ENCODE results near the gene ABR.
"Not testable (repeated sequence)": the region's sequence is repeated elsewhere in the genome, so short reads cannot be mapped to it uniquely, and the experiment has no call there.

ABR gene

DNA sequence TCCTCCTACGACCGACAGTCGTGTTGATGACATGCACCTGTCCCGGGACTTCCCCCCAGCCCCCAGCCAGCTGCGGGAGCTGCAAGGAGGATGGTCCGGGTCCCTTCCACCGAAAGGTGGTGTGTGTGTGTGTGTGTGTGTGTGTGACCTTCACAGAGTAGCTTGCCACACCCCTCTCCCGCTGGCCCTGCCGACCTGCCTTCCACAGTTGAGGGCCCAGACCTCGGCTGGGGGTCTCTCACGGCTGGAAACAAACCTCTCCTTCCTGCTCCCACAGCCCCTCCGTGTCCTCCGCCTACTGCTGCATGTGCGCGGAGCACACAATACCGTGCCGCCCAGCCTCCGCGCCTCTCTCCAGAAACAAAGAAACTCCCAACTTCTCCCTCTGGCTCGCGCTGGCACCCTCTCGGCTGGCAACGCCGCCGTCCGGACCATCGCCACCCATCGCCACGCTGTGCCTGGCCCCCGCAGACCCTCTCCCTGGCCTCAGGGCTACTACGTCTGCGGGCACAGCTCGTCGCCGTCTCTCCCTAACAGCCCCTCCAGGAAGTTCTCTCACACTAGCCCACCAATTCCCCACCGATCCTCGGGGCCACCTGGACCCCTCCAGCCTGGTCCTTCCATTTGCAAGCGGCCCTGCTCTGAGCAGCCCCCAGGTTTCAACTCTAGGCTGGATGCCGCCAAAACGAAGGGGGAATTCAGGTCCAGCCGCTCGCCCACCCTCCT, 101.6 kb downstream of the ABR start:
- Histone ChIP-seq H3K9ac (ENCODE audit: low read depth, low read length) (no peak overlapping the region), H3K36me3 (ENCODE audit: insufficient read depth, low read length) (peaks cover 42% of the 10 kb centered on the region), H3K4me3 (ENCODE audit: low read length) (no peak overlapping the region), H3K27me3 (ENCODE audit: control insufficient read depth, insufficient read depth, low read length) (no peaks in the 10 kb centered on the region), H3K9me3 (replicated peaks; ENCODE audit: low read length) (no peaks in the 10 kb centered on the region), H3K4me2 (ENCODE audit: low read length) (no peak overlapping the region), H3K4me1 (ENCODE audit: control insufficient read depth, insufficient read depth, low read length) (peaks cover 13% of the 10 kb centered on the region)

DNA sequence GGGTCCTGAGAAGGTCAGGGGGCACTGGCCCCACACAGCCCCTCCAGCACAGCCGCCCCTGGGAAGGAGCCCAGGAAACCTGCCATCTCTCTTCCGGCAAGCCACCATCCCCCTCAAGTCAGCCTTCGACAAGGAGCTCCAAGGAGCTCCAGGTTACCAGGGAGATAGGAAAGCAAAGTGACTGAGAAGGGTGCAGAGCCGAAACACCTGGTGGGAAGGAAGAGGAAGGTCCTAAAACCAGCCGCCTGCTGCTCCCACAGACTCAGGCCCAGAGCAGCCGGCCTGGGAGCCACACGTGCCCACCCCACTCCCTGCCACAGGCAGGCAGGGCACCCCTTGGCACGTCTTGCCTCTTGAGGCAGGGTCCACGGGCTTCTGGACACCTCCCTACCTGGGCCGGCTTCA, 102.2 kb downstream of the ABR start:
- H3K27me3 ChIP-seq (ENCODE audit: control insufficient read depth, insufficient read depth, low read length), result no peaks in the 10 kb centered on the region
- H3K9ac ChIP-seq (ENCODE audit: low read depth, low read length), result no peak overlapping the region
- peaks cover 13% of the 10 kb centered on the region for H3K4me1 ChIP-seq (ENCODE audit: control insufficient read depth, insufficient read depth, low read length)
- H3K4me2 ChIP-seq (ENCODE audit: low read length), result no peak overlapping the region
- no peaks in the 10 kb centered on the region for H3K9me3 ChIP-seq (replicated peaks; ENCODE audit: low read length)
- H3K36me3 ChIP-seq (ENCODE audit: insufficient read depth, low read length), result peaks cover 40% of the 10 kb centered on the region
- H3K4me3 ChIP-seq (ENCODE audit: low read length), result no peak overlapping the region

- H3K9ac ChIP-seq (ENCODE audit: low read depth, low read length), result no peak overlapping the region
- no peaks in the 10 kb centered on the region for H3K27me3 ChIP-seq (ENCODE audit: control insufficient read depth, insufficient read depth, low read length)
- H3K9me3 ChIP-seq (replicated peaks; ENCODE audit: low read length), result no peaks in the 10 kb centered on the region
- H3K36me3 ChIP-seq (ENCODE audit: insufficient read depth, low read length), result peaks cover 36% of the 10 kb centered on the region
- no peak overlapping the region for H3K4me3 ChIP-seq (ENCODE audit: low read length)
- peaks cover 13% of the 10 kb centered on the region for H3K4me1 ChIP-seq (ENCODE audit: control insufficient read depth, insufficient read depth, low read length)
- no peak overlapping the region for H3K4me2 ChIP-seq (ENCODE audit: low read length)
Measured at GRCh38 chr17:1076982-1077302, 102.8 kb downstream of the ABR start.

DNA sequence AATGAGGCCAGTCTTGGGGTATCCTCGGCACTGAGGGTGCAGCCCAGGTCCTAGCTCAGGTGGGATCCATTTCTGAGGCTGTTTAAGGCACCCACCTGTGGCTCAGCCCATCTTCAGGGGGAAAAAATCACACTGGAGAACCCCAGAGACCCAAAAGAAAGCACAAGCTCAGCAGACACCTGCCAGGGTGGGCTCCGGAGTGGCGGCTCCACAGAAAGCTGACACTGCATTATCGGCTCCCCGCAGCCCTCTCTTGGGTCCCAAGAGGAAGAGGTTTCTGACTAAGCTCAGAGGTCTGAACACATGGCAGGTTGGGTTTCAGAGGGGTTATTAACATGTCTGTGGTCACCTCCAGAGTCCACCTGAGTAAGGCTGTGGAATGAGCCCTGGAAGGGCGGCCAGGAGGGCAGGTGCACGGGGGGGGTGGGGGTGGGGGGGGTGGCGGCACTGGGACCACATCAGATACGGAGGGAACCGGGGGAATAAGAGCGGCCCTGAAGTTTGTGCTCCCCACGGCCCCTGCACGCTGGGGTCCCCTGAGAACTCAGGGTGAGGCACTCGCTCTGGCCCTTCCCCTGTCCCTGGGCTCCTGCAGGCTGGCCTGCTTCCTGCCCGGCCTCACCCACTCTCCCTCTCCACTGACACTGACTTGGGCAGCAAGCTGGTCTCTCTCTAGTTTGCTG, 103.3 kb downstream of the ABR start:
- no peak overlapping the region for H3K4me2 ChIP-seq (ENCODE audit: low read length)
- H3K36me3 ChIP-seq (ENCODE audit: insufficient read depth, low read length), result peaks cover 33% of the 10 kb centered on the region
- no peaks in the 10 kb centered on the region for H3K9me3 ChIP-seq (replicated peaks; ENCODE audit: low read length)
- no peak overlapping the region for H3K4me3 ChIP-seq (ENCODE audit: low read length)
- H3K9ac ChIP-seq (ENCODE audit: low read depth, low read length), result no peak overlapping the region
- no peaks in the 10 kb centered on the region for H3K27me3 ChIP-seq (ENCODE audit: control insufficient read depth, insufficient read depth, low read length)
- peaks cover 13% of the 10 kb centered on the region for H3K4me1 ChIP-seq (ENCODE audit: control insufficient read depth, insufficient read depth, low read length)

GRCh38 chr17:1074886-1075605, 104.7 kb downstream of the ABR start:
- Histone ChIP-seq H3K27me3 (ENCODE audit: control insufficient read depth, insufficient read depth, low read length) (no peaks in the 10 kb centered on the region), H3K36me3 (ENCODE audit: insufficient read depth, low read length) (peaks cover 37% of the 10 kb centered on the region), H3K9me3 (replicated peaks; ENCODE audit: low read length) (no peaks in the 10 kb centered on the region), H3K9ac (ENCODE audit: low read depth, low read length) (no peak overlapping the region), H3K4me3 (ENCODE audit: low read length) (no peak overlapping the region), H3K4me2 (ENCODE audit: low read length) (no peak overlapping the region), H3K4me1 (ENCODE audit: control insufficient read depth, insufficient read depth, low read length) (peaks cover under 1% of the 10 kb centered on the region)

GRCh38 chr17:1073963-1074625, 105.7 kb downstream of the ABR start:
- H3K4me1 ChIP-seq (ENCODE audit: control insufficient read depth, insufficient read depth, low read length); H3K27me3 ChIP-seq (ENCODE audit: control insufficient read depth, insufficient read depth, low read length); H3K4me3 ChIP-seq (ENCODE audit: low read length); H3K9ac ChIP-seq (ENCODE audit: low read depth, low read length); H3K4me2 ChIP-seq (ENCODE audit: low read length); H3K9me3 ChIP-seq (replicated peaks; ENCODE audit: low read length): not testable (repeated sequence)
- H3K36me3 ChIP-seq (ENCODE audit: insufficient read depth, low read length), result peaks cover 33% of the 10 kb centered on the region

GRCh38 chr17:1073241-1073962, 106.4 kb downstream of the ABR start:
- Histone ChIP-seq H3K4me3 (ENCODE audit: low read length) (no peak overlapping the region), H3K27me3 (ENCODE audit: control insufficient read depth, insufficient read depth, low read length) (no peaks in the 10 kb centered on the region), H3K9me3 (replicated peaks; ENCODE audit: low read length) (no peaks in the 10 kb centered on the region), H3K4me1 (ENCODE audit: control insufficient read depth, insufficient read depth, low read length) (no peaks in the 10 kb centered on the region), H3K9ac (ENCODE audit: low read depth, low read length) (no peak overlapping the region), H3K36me3 (ENCODE audit: insufficient read depth, low read length) (peaks cover 34% of the 10 kb centered on the region), H3K4me2 (ENCODE audit: low read length) (no peak overlapping the region)

- peaks cover 35% of the 10 kb centered on the region for H3K36me3 ChIP-seq (ENCODE audit: insufficient read depth, low read length)
- no peaks in the 10 kb centered on the region for H3K9me3 ChIP-seq (replicated peaks; ENCODE audit: low read length)
- H3K27me3 ChIP-seq (ENCODE audit: control insufficient read depth, insufficient read depth, low read length), result no peaks in the 10 kb centered on the region
- H3K4me2 ChIP-seq (ENCODE audit: low read length), result no peak overlapping the region
- H3K4me1 ChIP-seq (ENCODE audit: control insufficient read depth, insufficient read depth, low read length), result no peaks in the 10 kb centered on the region
- H3K4me3 ChIP-seq (ENCODE audit: low read length), result no peak overlapping the region
- no peak overlapping the region for H3K9ac ChIP-seq (ENCODE audit: low read depth, low read length)
Measured at GRCh38 chr17:1072551-1072961, 107.2 kb downstream of the ABR start.

- Histone ChIP-seq H3K27me3 (ENCODE audit: control insufficient read depth, insufficient read depth, low read length) (no peaks in the 10 kb centered on the region), H3K4me3 (ENCODE audit: low read length) (no peak overlapping the region), H3K9me3 (replicated peaks; ENCODE audit: low read length) (no peaks in the 10 kb centered on the region), H3K36me3 (ENCODE audit: insufficient read depth, low read length) (peaks cover 39% of the 10 kb centered on the region), H3K4me1 (ENCODE audit: control insufficient read depth, insufficient read depth, low read length) (no peaks in the 10 kb centered on the region), H3K4me2 (ENCODE audit: low read length) (no peak overlapping the region), H3K9ac (ENCODE audit: low read depth, low read length) (no peak overlapping the region)
Measured at GRCh38 chr17:1071103-1071825, 108.5 kb downstream of the ABR start.

DNA sequence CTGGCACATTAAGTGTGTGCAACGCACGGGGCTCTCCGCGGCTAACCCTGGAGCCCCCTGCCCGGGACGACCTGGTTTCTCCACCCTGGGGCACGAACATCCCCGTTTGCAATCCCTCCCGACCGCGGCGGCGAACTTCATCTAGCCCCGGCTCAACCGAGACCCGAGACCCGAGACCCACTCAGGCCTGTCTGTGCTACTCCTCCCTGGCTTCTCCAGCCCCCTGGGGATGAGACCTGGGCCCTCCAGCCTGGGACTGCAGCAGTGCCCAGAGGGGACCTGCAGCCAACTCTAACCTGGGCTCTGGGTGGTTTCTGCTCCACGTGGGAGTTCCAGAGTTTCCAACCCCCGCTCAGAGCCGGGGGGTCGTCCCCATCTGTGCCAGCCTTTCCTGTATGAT, 109.4 kb downstream of the ABR start:
- Histone ChIP-seq H3K27me3 (ENCODE audit: control insufficient read depth, insufficient read depth, low read length) (no peaks in the 10 kb centered on the region), H3K4me3 (ENCODE audit: low read length) (no peak overlapping the region), H3K4me1 (ENCODE audit: control insufficient read depth, insufficient read depth, low read length) (no peaks in the 10 kb centered on the region), H3K4me2 (ENCODE audit: low read length) (no peak overlapping the region), H3K9ac (ENCODE audit: low read depth, low read length) (no peak overlapping the region), H3K9me3 (replicated peaks; ENCODE audit: low read length) (peaks cover 3% of the 10 kb centered on the region), H3K36me3 (ENCODE audit: insufficient read depth, low read length) (peaks cover 48% of the 10 kb centered on the region)

Data from skeletal muscle satellite cell (primary cell).